Right atrium auricular region (tissue), 2 donors: ENCODE results near the gene ONECUT1. TPM values are rescaled to one million over a fixed set of nuclear protein-coding genes. Genes with fewer than 3 reads are reported as not detected.
A peak's percentile ranks its signal among the peaks of the same experiment; 100 is the strongest.
"Not testable (repeated sequence)": the region's sequence is repeated elsewhere in the genome, so short reads cannot be mapped to it uniquely, and the experiment has no call there.

Experiments used
- DNase-seq: peaks from one replicate; pipeline ENCODE4 v3.0.0-alpha.2; 2019; ENCODE audit warnings: low spot score
- H3K27ac ChIP-seq, 2 donors: fragments of 200-600 bp; sonication (generic); 1 replicate in 1 of 2; 2 replicates in 1 of 2; pipeline ENCODE4 v1.5.1; 2016 to 2019
- H3K27me3 ChIP-seq, 2 donors: fragments of 200-600 bp; sonication (generic); one replicate each; pipeline versions ENCODE4 v1.5.1 to v1.6.0; 2017 to 2019
- H3K36me3 ChIP-seq: fragments of 200-600 bp; sonication (generic); one replicate; pipeline ENCODE4 v1.5.1; 2016
- H3K4me1 ChIP-seq, 2 donors: fragments of 200-600 bp; sonication (generic); one replicate each; pipeline versions ENCODE4 v1.5.1 to v1.6.0; 2017 to 2019
- H3K4me3 ChIP-seq, 2 donors: fragments of 200-600 bp; sonication (generic); 1 replicate in 1 of 2; 2 replicates in 1 of 2; pipeline ENCODE4 v1.5.1; 2017 to 2019; ENCODE audit warnings: mild to moderate bottlenecking in 1 of 2, moderate library complexity in 1 of 2
- H3K9me3 ChIP-seq, 2 donors: fragments of 200-600 bp; sonication (generic); one replicate each; pipeline ENCODE4 v1.5.1; 2019
- CTCF ChIP-seq, 2 donors: fragments of 200-600 bp; sonication (generic); IDR thresholded peaks; one replicate each; pipeline ENCODE4 v1.5.1; 2019; ENCODE audit warnings: antibody characterized with exemption in 2 of 2
- total RNA-seq, 2 donors: library from RNA; depleted of rRNA; stranded (reverse); fragments of >200 nt; gene quantifications; one replicate each; pipeline ENCODE4 v1.1.0, GENCODE V29; 2016

ONECUT1 gene
- not detected for total RNA-seq

GRCh38 chr15:52790169-52790708, at the start of gene ONECUT1:
TSS of gene ONECUT1 (minus strand) at chr15:52790336. CDS start at chr15:52789884, 452 bp downstream.
- peak within 1 kb of the TSS; percentile 42 to 54 for H3K4me3 ChIP-seq
- peaks cover 47 to 49% of the 10 kb centered on the region in 2 donors for H3K27me3 ChIP-seq
- H3K36me3 ChIP-seq = no peaks in the 10 kb centered on the region
- no peaks in the 10 kb centered on the region for H3K9me3 ChIP-seq
- H3K4me1 ChIP-seq = peaks cover 0 to 52% of the 10 kb centered on the region in 2 donors
- no peak for TF ChIP-seq CTCF (IDR thresholded peaks at IDR 0.05)
- H3K27ac ChIP-seq = no peak within 1 kb of the TSS
- no peak for DNase-seq

- H3K9me3 ChIP-seq = no peaks in the 10 kb centered on the region
- no peak for DNase-seq
- H3K4me1 ChIP-seq = no peaks in the 10 kb centered on the region
- H3K4me3 ChIP-seq = no peak overlapping the region
- H3K27me3 ChIP-seq = no peaks in the 10 kb centered on the region
- no peaks in the 10 kb centered on the region for H3K36me3 ChIP-seq
- no peak for TF ChIP-seq CTCF (IDR thresholded peaks at IDR 0.05)
- H3K27ac ChIP-seq = no peak overlapping the region
These were observed 44.2 kb upstream of the ONECUT1 start for GRCh38 chr15:52834379-52834778.

- not testable (repeated sequence) for H3K4me3 ChIP-seq, DNase-seq, H3K27me3 ChIP-seq, H3K27ac ChIP-seq, H3K9me3 ChIP-seq, H3K4me1 ChIP-seq, H3K36me3 ChIP-seq
These were observed 34.2 kb upstream of the ONECUT1 start for GRCh38 chr15:52824169-52824942.

GRCh38 chr15:52822475-52822874, 32.3 kb upstream of the ONECUT1 start:
- TF ChIP-seq CTCF (IDR thresholded peaks at IDR 0.05) = no peak
- Histone ChIP-seq H3K27me3 (no peaks in the 10 kb centered on the region), H3K4me1 (no peaks in the 10 kb centered on the region)

GRCh38 chr15:52819253-52819652, 29.1 kb upstream of the ONECUT1 start:
- Histone ChIP-seq H3K4me3 (no peak overlapping the region), H3K27me3 (no peaks in the 10 kb centered on the region), H3K36me3 (no peaks in the 10 kb centered on the region), H3K27ac (no peak overlapping the region), H3K4me1 (no peaks in the 10 kb centered on the region), H3K9me3 (peaks cover 0 to 7% of the 10 kb centered on the region in 2 donors)
- no peak for DNase-seq
- no peak for TF ChIP-seq CTCF (IDR thresholded peaks at IDR 0.05)

More at GRCh38 chr15:52822475-52822874, 32.3 kb upstream of the ONECUT1 start:
- H3K9me3 ChIP-seq = peaks cover 0 to 3% of the 10 kb centered on the region in 2 donors
- H3K27ac ChIP-seq = no peak overlapping the region
- no peaks in the 10 kb centered on the region for H3K36me3 ChIP-seq
- H3K4me3 ChIP-seq = no peak overlapping the region
- DNase-seq = no peak

- not testable (repeated sequence) for DNase-seq, H3K9me3 ChIP-seq, H3K4me3 ChIP-seq, H3K4me1 ChIP-seq, H3K27ac ChIP-seq, H3K36me3 ChIP-seq, H3K27me3 ChIP-seq
These were observed 25.8 kb upstream of the ONECUT1 start for GRCh38 chr15:52815899-52816298.
